Body of pancreas (tissue), 4 donors: Measurements from ENCODE around the gene CPLX1. TPM values are rescaled to one million over a fixed set of nuclear protein-coding genes. Genes with fewer than 3 reads are reported as not detected.

ENCODE experiments used
- ATAC-seq: fragments of 150-250 bp; one replicate; pipeline ENCODE4 v1.9.1; 2016
- DNase-seq, 4 donors: peaks; one replicate each; pipeline ENCODE4 v3.0.0-alpha.2; 2019
- H3K27ac ChIP-seq, 4 donors: fragments of 200-600 bp; sonication (generic); 1 replicate in 3 of 4; 2 replicates in 1 of 4; pipeline versions ENCODE4 v1.5.1 to v1.6.1; 2016 to 2019; ENCODE audit warnings: mild to moderate bottlenecking in 1 of 4, mixed read lengths in 1 of 4, moderate library complexity in 1 of 4
- H3K27me3 ChIP-seq, 2 donors: fragments of 200-600 bp; sonication (generic); one replicate each; pipeline ENCODE4 v1.6.0; 2016; ENCODE audit warnings: mild to moderate bottlenecking in 1 of 2
- H3K36me3 ChIP-seq, 2 donors: fragments of 200-600 bp; sonication (generic); replicated peaks in 1 of 2; 2 replicates each; pipeline ENCODE4 v1.5.1; 2016; ENCODE audit warnings: low read depth in 2 of 2; ENCODE audit not compliant: insufficient read depth in 1 of 2
- H3K4me1 ChIP-seq: fragments of 200-600 bp; sonication (generic); one replicate; pipeline ENCODE4 v1.6.0; 2016
- H3K4me3 ChIP-seq, 2 donors: fragments of 200-600 bp; sonication (generic); 1 replicate in 1 of 2; 2 replicates in 1 of 2; pipeline ENCODE4 v1.5.1; 2016 to 2019
- H3K9me3 ChIP-seq, 3 donors: fragments of 200-600 bp; sonication (generic); 1 replicate in 2 of 3; 2 replicates in 1 of 3; pipeline ENCODE4 v1.5.1; 2016
- CTCF ChIP-seq, 7 experiments: fragments of 450-650 bp in 4 of 7; fragments of 200-600 bp in 3 of 7; sonication (generic) in 3 of 7; IDR thresholded peaks; one replicate each; pipeline ENCODE4 v1.5.1; 2016 to 2019; ENCODE audit warnings: antibody characterized with exemption in 7 of 7
- POLR2A ChIP-seq, 3 donors: fragments of 450-650 bp; IDR thresholded peaks; one replicate each; pipeline ENCODE4 v1.6.1; 2016; ENCODE audit warnings: antibody characterized with exemption in 3 of 3, mild to moderate bottlenecking in 2 of 3
- WGBS, 2 donors: methylation state at CpG; one replicate each; pipeline ENCODE4 v1.1.5; 2017; 5-methylcytosine and 5-hydroxymethylcytosine counted together
- intact Hi-C: fragments of 100-400 bp; cut with DNase I; formaldehyde crosslinking; loops from one replicate; pipeline ENCODE4 v1.15.1; 2023
- total RNA-seq, 2 donors: library from RNA; depleted of rRNA; stranded (reverse); fragments of >200 nt; gene quantifications; one replicate each; pipeline ENCODE4 v1.1.0, GENCODE V29; 2016

Gene CPLX1
- total RNA-seq, 2 donors from 2014 or later: 0.52 to 2.0 TPM

- 93 to 96% methylated on average over 8 to 41 of the region's 42 CpGs for WGBS, 2 donors
- no peaks in the 10 kb centered on the region for H3K4me1 ChIP-seq
- no peak overlapping the region for H3K4me3 ChIP-seq
- no peaks in the 10 kb centered on the region for H3K27me3 ChIP-seq
- peaks cover 7 to 23% of the 10 kb centered on the region in 2 donors for H3K36me3 ChIP-seq
- intact Hi-C loops: no loop called here
- no peak overlapping the region for H3K27ac ChIP-seq
- no peak for ATAC-seq
- DNase-seq: no peak
- TF ChIP-seq POLR2A (IDR thresholded peaks at IDR 0.05): no peak
- no peak for TF ChIP-seq CTCF (IDR thresholded peaks at IDR 0.05)
- H3K9me3 ChIP-seq: no peaks in the 10 kb centered on the region
Observed at GRCh38 chr4:864456-865120, 38.7 kb upstream of the CPLX1 start.

GRCh38 chr4:860561-860960 lies 34.6 kb upstream of the CPLX1 start:
- Histone ChIP-seq H3K4me1 (no peaks in the 10 kb centered on the region), H3K36me3 (peaks cover 8 to 33% of the 10 kb centered on the region in 2 donors), H3K9me3 (no peaks in the 10 kb centered on the region), H3K27ac (no peak overlapping the region), H3K27me3 (no peaks in the 10 kb centered on the region), H3K4me3 (no peak overlapping the region)
- intact Hi-C loops: no loop called here
- peak in 1 of 4 donors; percentile 4 for DNase-seq
- no peak for ATAC-seq
- 97% methylated on average over 19 to 21 of the region's 21 CpGs for WGBS, 2 donors
- TF ChIP-seq POLR2A (IDR thresholded peaks at IDR 0.05): no peak
- no peak for TF ChIP-seq CTCF (IDR thresholded peaks at IDR 0.05)

- Histone ChIP-seq H3K27ac (no peak overlapping the region), H3K4me3 (no peak overlapping the region), H3K4me1 (no peaks in the 10 kb centered on the region), H3K9me3 (no peaks in the 10 kb centered on the region), H3K36me3 (peaks cover 8 to 31% of the 10 kb centered on the region in 2 donors), H3K27me3 (no peaks in the 10 kb centered on the region)
- ATAC-seq (no peak), DNase-seq (no peak)
- TF ChIP-seq CTCF (IDR thresholded peaks at IDR 0.05) (no peak), POLR2A (IDR thresholded peaks at IDR 0.05) (no peak)
- intact Hi-C loops: no loop called here
- 91 to 100% methylated on average over 4 to 13 of the region's 13 CpGs for WGBS, 2 donors
Observed at GRCh38 chr4:859496-859895, 33.6 kb upstream of the CPLX1 start.

- no peak for DNase-seq
- Histone ChIP-seq H3K36me3 (peaks cover 8 to 29% of the 10 kb centered on the region in 2 donors), H3K4me1 (no peaks in the 10 kb centered on the region), H3K9me3 (no peaks in the 10 kb centered on the region), H3K27ac (no peak overlapping the region), H3K27me3 (no peaks in the 10 kb centered on the region), H3K4me3 (no peak overlapping the region)
- intact Hi-C loops: no loop called here
- TF ChIP-seq POLR2A (IDR thresholded peaks at IDR 0.05) (no peak), CTCF (IDR thresholded peaks at IDR 0.05) (no peak)
- ATAC-seq: no peak
- WGBS, 2 donors: 94 to 95% methylated on average over 10 to 31 of the region's 31 CpGs
Observed at GRCh38 chr4:858831-859451, 33.0 kb upstream of the CPLX1 start.
